WI38 (cell line): Measurements from ENCODE around the gene FBXL13.
A peak's percentile ranks its signal among the peaks of the same experiment; 100 is the strongest.
"Not testable (repeated sequence)": the region's sequence is repeated elsewhere in the genome, so short reads cannot be mapped to it uniquely, and the experiment has no call there.

Experiments used
- H3K4me3 ChIP-seq: 2 replicates; pipeline ENCODE4 v1.5.1; 2011; ENCODE audit warnings: low read depth, mild to moderate bottlenecking, control low read depth, low read length
- CTCF ChIP-seq: IDR thresholded peaks from 2 replicates; pipeline ENCODE4 v1.5.1; 2012; ENCODE audit warnings: low read depth, mild to moderate bottlenecking, control low read depth, low read length

Gene FBXL13

GRCh38 chr7:103065667-103066066, 8.9 kb downstream of the FBXL13 start:
- TF ChIP-seq CTCF: peak; percentile 37
- H3K4me3 ChIP-seq: no peak overlapping the region

GRCh38 chr7:103063895-103064294, 10.7 kb downstream of the FBXL13 start:
- H3K4me3 ChIP-seq: no peak overlapping the region
- no peak for TF ChIP-seq CTCF

- no peak overlapping the region for H3K4me3 ChIP-seq
- TF ChIP-seq CTCF: no peak
These were observed 15.1 kb downstream of the FBXL13 start for GRCh38 chr7:103059471-103059870.

- H3K4me3 ChIP-seq: no peak overlapping the region
- TF ChIP-seq CTCF: no peak
These were observed 16.5 kb downstream of the FBXL13 start for GRCh38 chr7:103058122-103058521.

GRCh38 chr7:103056006-103056405, 18.6 kb downstream of the FBXL13 start:
- H3K4me3 ChIP-seq: not testable (repeated sequence)

GRCh38 chr7:103051519-103051918, 23.1 kb downstream of the FBXL13 start:
- no peak overlapping the region for H3K4me3 ChIP-seq
- TF ChIP-seq CTCF: no peak

- TF ChIP-seq CTCF: no peak
- H3K4me3 ChIP-seq: no peak overlapping the region
These were observed 25.8 kb downstream of the FBXL13 start for GRCh38 chr7:103048833-103049232.

- not testable (repeated sequence) for H3K4me3 ChIP-seq
These were observed 32.8 kb downstream of the FBXL13 start for GRCh38 chr7:103041815-103042214.

GRCh38 chr7:103037823-103038739, 36.5 kb downstream of the FBXL13 start:
- H3K4me3 ChIP-seq: not testable (repeated sequence)
